Measurements from ENCODE around the gene CTNND2.

The CTNND2 gene

GRCh38 chr5:11269515-11269914 is 634.7 kb downstream of the CTNND2 start:
- Histone ChIP-seq H3K27ac (ENCODE audit: insufficient read depth in 1 of 2, low read depth in 1 of 2, low read length in 2 of 2, poor library complexity in 1 of 2, severe bottlenecking in 2 of 2) (no peak overlapping the region), H3K36me3 (ENCODE audit: control insufficient read depth in 4 of 4, insufficient read depth in 4 of 4, low read length in 3 of 4) (no peaks in the 10 kb centered on the region), H3K27me3 (replicated peaks in 2 of 5; ENCODE audit: control insufficient read depth in 4 of 5, insufficient read depth in 5 of 5, low read length in 4 of 5) (no peaks in the 10 kb centered on the region), H3K4me3 (ENCODE audit: control insufficient read depth in 1 of 7, extremely low read depth in 1 of 7, insufficient read depth in 4 of 7, low read depth in 2 of 7, low read length in 6 of 7) (no peak overlapping the region), H3K9me3 (ENCODE audit: control extremely low read depth in 1 of 5, control insufficient read depth in 4 of 5, insufficient read depth in 2 of 5, low read depth in 1 of 5, low read length in 4 of 5) (no peaks in the 10 kb centered on the region), H3K4me1 (ENCODE audit: control extremely low read depth in 1 of 4, control insufficient read depth in 4 of 4, insufficient read depth in 4 of 4, low read length in 3 of 4) (no peaks in the 10 kb centered on the region)
- 100% methylated on average over 1 of the region's 3 CpGs for WGBS (ENCODE audit: insufficient coverage)
- ChIA-PET POLR2A (no interaction called here), CTCF (no interaction called here)
- no peak for DNase-seq

DNA sequence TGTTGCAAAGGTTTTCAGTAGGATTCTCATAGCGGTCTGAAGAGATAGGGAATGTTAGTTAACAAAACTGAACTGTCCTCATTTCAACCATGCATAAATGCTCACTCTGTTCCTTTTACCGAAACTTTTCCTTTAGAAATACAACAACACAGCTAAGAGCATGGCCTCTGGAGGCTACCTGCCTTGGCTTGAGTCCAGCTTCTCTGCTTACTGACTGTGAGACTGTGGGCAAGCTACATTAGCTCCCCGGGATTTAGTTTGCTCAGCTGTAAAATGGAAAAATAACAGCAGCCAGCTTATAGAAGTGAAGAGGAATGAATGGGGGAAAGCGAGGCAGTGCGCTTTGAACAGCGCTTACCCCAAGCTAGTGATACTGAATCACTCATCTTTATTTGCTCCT is 635.4 kb downstream of the CTNND2 start:
- Histone ChIP-seq H3K4me3 (ENCODE audit: control insufficient read depth in 1 of 7, extremely low read depth in 1 of 7, insufficient read depth in 4 of 7, low read depth in 2 of 7, low read length in 6 of 7) (no peak overlapping the region), H3K36me3 (ENCODE audit: control insufficient read depth in 4 of 4, insufficient read depth in 4 of 4, low read length in 3 of 4) (no peaks in the 10 kb centered on the region), H3K4me1 (ENCODE audit: control extremely low read depth in 1 of 4, control insufficient read depth in 4 of 4, insufficient read depth in 4 of 4, low read length in 3 of 4) (no peaks in the 10 kb centered on the region), H3K27me3 (replicated peaks in 2 of 5; ENCODE audit: control insufficient read depth in 4 of 5, insufficient read depth in 5 of 5, low read length in 4 of 5) (no peaks in the 10 kb centered on the region), H3K9me3 (ENCODE audit: control extremely low read depth in 1 of 5, control insufficient read depth in 4 of 5, insufficient read depth in 2 of 5, low read depth in 1 of 5, low read length in 4 of 5) (no peaks in the 10 kb centered on the region), H3K27ac (ENCODE audit: insufficient read depth in 1 of 2, low read depth in 1 of 2, low read length in 2 of 2, poor library complexity in 1 of 2, severe bottlenecking in 2 of 2) (no peak overlapping the region)
- POLR2A ChIA-PET = no interaction called here
- DNase-seq = no peak
- CTCF ChIA-PET = no interaction called here
- 100% methylated on average over 4 of the region's 6 CpGs for WGBS (ENCODE audit: insufficient coverage)

GRCh38 chr5:11266331-11266730 is 637.9 kb downstream of the CTNND2 start:
- H3K4me3 ChIP-seq (ENCODE audit: control insufficient read depth in 1 of 7, extremely low read depth in 1 of 7, insufficient read depth in 4 of 7, low read depth in 2 of 7, low read length in 6 of 7) = no peak overlapping the region
- H3K4me1 ChIP-seq (ENCODE audit: control extremely low read depth in 1 of 4, control insufficient read depth in 4 of 4, insufficient read depth in 4 of 4, low read length in 3 of 4) = no peaks in the 10 kb centered on the region
- DNase-seq = no peak
- no peak overlapping the region for H3K27ac ChIP-seq (ENCODE audit: insufficient read depth in 1 of 2, low read depth in 1 of 2, low read length in 2 of 2, poor library complexity in 1 of 2, severe bottlenecking in 2 of 2)
- H3K9me3 ChIP-seq (ENCODE audit: control extremely low read depth in 1 of 5, control insufficient read depth in 4 of 5, insufficient read depth in 2 of 5, low read depth in 1 of 5, low read length in 4 of 5) = no peaks in the 10 kb centered on the region
- ChIA-PET POLR2A (no interaction called here), CTCF (interaction anchor here (0.6 to 2.8 kb wide), 12 partner anchors 11 to 354 kb away, joined by 3 to 8 read pairs (median 3); no protein-coding TSS in a partner anchor)
- H3K27me3 ChIP-seq (replicated peaks in 2 of 5; ENCODE audit: control insufficient read depth in 4 of 5, insufficient read depth in 5 of 5, low read length in 4 of 5) = no peaks in the 10 kb centered on the region
- 100% methylated on average over 1 of the region's 2 CpGs for WGBS (ENCODE audit: insufficient coverage)
- H3K36me3 ChIP-seq (ENCODE audit: control insufficient read depth in 4 of 4, insufficient read depth in 4 of 4, low read length in 3 of 4) = no peaks in the 10 kb centered on the region

GRCh38 chr5:11261241-11261640 is 643.0 kb downstream of the CTNND2 start:
- Histone ChIP-seq H3K4me3 (ENCODE audit: control insufficient read depth in 1 of 7, extremely low read depth in 1 of 7, insufficient read depth in 4 of 7, low read depth in 2 of 7, low read length in 6 of 7) (no peak overlapping the region), H3K9me3 (ENCODE audit: control extremely low read depth in 1 of 5, control insufficient read depth in 4 of 5, insufficient read depth in 2 of 5, low read depth in 1 of 5, low read length in 4 of 5) (no peaks in the 10 kb centered on the region), H3K27me3 (replicated peaks in 2 of 5; ENCODE audit: control insufficient read depth in 4 of 5, insufficient read depth in 5 of 5, low read length in 4 of 5) (no peaks in the 10 kb centered on the region), H3K27ac (ENCODE audit: insufficient read depth in 1 of 2, low read depth in 1 of 2, low read length in 2 of 2, poor library complexity in 1 of 2, severe bottlenecking in 2 of 2) (no peak overlapping the region), H3K4me1 (ENCODE audit: control extremely low read depth in 1 of 4, control insufficient read depth in 4 of 4, insufficient read depth in 4 of 4, low read length in 3 of 4) (no peaks in the 10 kb centered on the region), H3K36me3 (ENCODE audit: control insufficient read depth in 4 of 4, insufficient read depth in 4 of 4, low read length in 3 of 4) (no peaks in the 10 kb centered on the region)
- ChIA-PET CTCF (interaction anchor here (1.0 kb wide), 1 partner anchor 10 kb away, joined by 3 read pairs; no protein-coding TSS in a partner anchor), POLR2A (interaction anchor here (0.8 kb wide), 1 partner anchor 381 kb away, joined by 3 read pairs; no protein-coding TSS in a partner anchor)
- no peak for DNase-seq
- 100% methylated on average over 4 of the region's 6 CpGs for WGBS (ENCODE audit: insufficient coverage)

- no peak for DNase-seq
- Histone ChIP-seq H3K4me1 (ENCODE audit: control extremely low read depth in 1 of 4, control insufficient read depth in 4 of 4, insufficient read depth in 4 of 4, low read length in 3 of 4) (no peaks in the 10 kb centered on the region), H3K27ac (ENCODE audit: insufficient read depth in 1 of 2, low read depth in 1 of 2, low read length in 2 of 2, poor library complexity in 1 of 2, severe bottlenecking in 2 of 2) (no peak overlapping the region), H3K27me3 (replicated peaks in 2 of 5; ENCODE audit: control insufficient read depth in 4 of 5, insufficient read depth in 5 of 5, low read length in 4 of 5) (no peaks in the 10 kb centered on the region), H3K4me3 (ENCODE audit: control insufficient read depth in 1 of 7, extremely low read depth in 1 of 7, insufficient read depth in 4 of 7, low read depth in 2 of 7, low read length in 6 of 7) (no peak overlapping the region), H3K9me3 (ENCODE audit: control extremely low read depth in 1 of 5, control insufficient read depth in 4 of 5, insufficient read depth in 2 of 5, low read depth in 1 of 5, low read length in 4 of 5) (no peaks in the 10 kb centered on the region), H3K36me3 (ENCODE audit: control insufficient read depth in 4 of 4, insufficient read depth in 4 of 4, low read length in 3 of 4) (no peaks in the 10 kb centered on the region)
- POLR2A ChIA-PET = no interaction called here
- WGBS (ENCODE audit: insufficient coverage) = 100% methylated on average over 5 of the region's 5 CpGs
- CTCF ChIA-PET = no interaction called here
These were observed 646.2 kb downstream of the CTNND2 start for GRCh38 chr5:11258001-11258400.

- H3K27ac ChIP-seq (ENCODE audit: insufficient read depth in 1 of 2, low read depth in 1 of 2, low read length in 2 of 2, poor library complexity in 1 of 2, severe bottlenecking in 2 of 2) = no peak overlapping the region
- CTCF ChIA-PET = interaction anchor here (1.2 kb wide), 2 partner anchors 14 to 15 kb away, joined by 3 to 4 read pairs; no protein-coding TSS in a partner anchor
These were observed 651.7 kb downstream of the CTNND2 start for GRCh38 chr5:11252523-11252922.

DNA sequence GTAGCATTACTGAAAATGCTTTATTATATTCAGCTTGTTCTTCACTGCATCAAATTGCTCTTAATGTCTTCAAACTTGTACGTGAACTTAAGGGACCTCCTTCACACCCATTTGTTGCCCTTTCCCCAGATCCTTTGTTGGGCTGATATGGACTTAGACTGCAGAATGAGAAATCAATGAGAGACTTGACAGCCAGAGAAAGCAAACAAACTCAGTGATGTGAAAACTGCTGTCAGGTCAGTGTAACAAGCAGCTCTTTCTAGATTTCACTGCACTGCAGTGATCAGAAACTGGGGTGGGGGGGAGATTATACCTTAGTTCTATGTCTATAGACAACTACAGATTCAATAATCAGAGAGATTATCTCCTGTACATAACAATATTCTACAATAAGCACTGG is 652.2 kb downstream of the CTNND2 start:
- Histone ChIP-seq H3K36me3 (ENCODE audit: control insufficient read depth in 4 of 4, insufficient read depth in 4 of 4, low read length in 3 of 4) (no peaks in the 10 kb centered on the region), H3K27me3 (replicated peaks in 2 of 5; ENCODE audit: control insufficient read depth in 4 of 5, insufficient read depth in 5 of 5, low read length in 4 of 5) (no peaks in the 10 kb centered on the region), H3K4me3 (ENCODE audit: control insufficient read depth in 1 of 7, extremely low read depth in 1 of 7, insufficient read depth in 4 of 7, low read depth in 2 of 7, low read length in 6 of 7) (no peak overlapping the region), H3K27ac (ENCODE audit: insufficient read depth in 1 of 2, low read depth in 1 of 2, low read length in 2 of 2, poor library complexity in 1 of 2, severe bottlenecking in 2 of 2) (no peak overlapping the region), H3K9me3 (ENCODE audit: control extremely low read depth in 1 of 5, control insufficient read depth in 4 of 5, insufficient read depth in 2 of 5, low read depth in 1 of 5, low read length in 4 of 5) (no peaks in the 10 kb centered on the region), H3K4me1 (ENCODE audit: control extremely low read depth in 1 of 4, control insufficient read depth in 4 of 4, insufficient read depth in 4 of 4, low read length in 3 of 4) (peaks cover 0 to 16% (median 7%) of the 10 kb centered on the region in 4 experiments)
- no peak for DNase-seq
- WGBS (ENCODE audit: insufficient coverage) = no CpG with 5 or more reads among the region's 1 CpG
- POLR2A ChIA-PET = interaction anchor here (0.9 kb wide), 1 partner anchor 18 kb away, joined by 4 read pairs; no protein-coding TSS in a partner anchor
- CTCF ChIA-PET = interaction anchor here (1.2 kb wide), 2 partner anchors 14 kb away, joined by 3 to 4 read pairs; no protein-coding TSS in a partner anchor

More at GRCh38 chr5:11252523-11252922, 651.7 kb downstream of the CTNND2 start:
- no peak for DNase-seq
- POLR2A ChIA-PET = interaction anchor here (0.9 kb wide), 1 partner anchor 18 kb away, joined by 4 read pairs; no protein-coding TSS in a partner anchor
- Histone ChIP-seq H3K36me3 (ENCODE audit: control insufficient read depth in 4 of 4, insufficient read depth in 4 of 4, low read length in 3 of 4) (no peaks in the 10 kb centered on the region), H3K4me3 (ENCODE audit: control insufficient read depth in 1 of 7, extremely low read depth in 1 of 7, insufficient read depth in 4 of 7, low read depth in 2 of 7, low read length in 6 of 7) (no peak overlapping the region), H3K27me3 (replicated peaks in 2 of 5; ENCODE audit: control insufficient read depth in 4 of 5, insufficient read depth in 5 of 5, low read length in 4 of 5) (no peaks in the 10 kb centered on the region), H3K9me3 (ENCODE audit: control extremely low read depth in 1 of 5, control insufficient read depth in 4 of 5, insufficient read depth in 2 of 5, low read depth in 1 of 5, low read length in 4 of 5) (no peaks in the 10 kb centered on the region), H3K4me1 (ENCODE audit: control extremely low read depth in 1 of 4, control insufficient read depth in 4 of 4, insufficient read depth in 4 of 4, low read length in 3 of 4) (peaks cover 0 to 13% (median 7%) of the 10 kb centered on the region in 4 experiments)

Measured in common myeloid progenitor, CD34-positive (primary cell).